Renal cortical epithelial cell (primary cell): ENCODE data around the gene CDC14A. TPM values are rescaled to one million over a fixed set of nuclear protein-coding genes. Genes with fewer than 3 reads are reported as not detected.
A peak's percentile ranks its signal among the peaks of the same experiment; 100 is the strongest.

ENCODE experiments used
- DNase-seq: peaks from one replicate; pipeline ENCODE4 v3.0.0-alpha.2; 2011; ENCODE audit warnings: low read depth
- total RNA-seq: library from RNA; depleted of rRNA; stranded (reverse); fragments of >200 nt; gene quantifications from 2 replicates; pipeline ENCODE4 v1.2.3, GENCODE V29; 2014

Gene CDC14A
- total RNA-seq, 1 donor from 2014 or later, result 6.5 TPM

DNA sequence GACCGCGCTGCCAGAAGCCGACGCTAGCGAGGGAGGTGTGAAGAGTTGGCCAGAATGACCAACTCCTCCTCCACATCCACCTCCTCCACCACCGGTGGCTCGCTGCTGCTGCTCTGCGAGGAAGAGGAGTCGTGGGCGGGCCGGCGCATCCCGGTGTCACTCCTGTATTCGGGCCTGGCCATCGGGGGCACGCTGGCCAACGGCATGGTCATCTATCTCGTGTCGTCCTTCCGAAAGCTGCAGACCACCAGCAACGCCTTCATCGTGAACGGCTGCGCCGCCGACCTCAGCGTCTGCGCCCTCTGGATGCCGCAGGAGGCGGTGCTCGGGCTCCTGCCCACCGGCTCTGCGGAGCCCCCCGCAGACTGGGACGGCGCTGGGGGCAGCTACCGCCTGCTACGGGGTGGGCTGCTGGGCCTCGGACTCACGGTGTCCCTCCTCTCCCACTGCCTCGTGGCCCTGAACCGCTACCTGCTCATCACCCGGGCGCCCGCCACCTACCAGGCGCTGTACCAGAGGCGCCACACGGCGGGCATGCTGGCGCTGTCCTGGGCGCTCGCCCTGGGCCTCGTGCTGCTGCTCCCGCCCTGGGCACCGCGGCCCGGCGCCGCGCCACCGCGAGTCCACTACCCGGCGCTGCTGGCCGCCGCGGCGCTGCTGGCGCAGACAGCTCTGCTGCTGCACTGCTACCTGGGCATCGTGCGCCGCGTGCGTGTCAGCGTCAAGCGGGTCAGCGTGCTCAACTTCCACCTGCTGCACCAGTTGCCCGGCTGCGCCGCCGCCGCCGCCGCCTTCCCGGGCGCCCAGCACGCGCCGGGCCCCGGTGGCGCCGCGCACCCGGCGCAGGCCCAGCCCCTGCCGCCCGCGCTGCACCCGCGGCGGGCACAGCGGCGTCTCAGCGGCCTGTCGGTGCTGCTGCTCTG is 186.9 kb downstream of the CDC14A start:
- DNase-seq, result no peak

GRCh38 chr1:100539836-100540536 is 187.7 kb downstream of the CDC14A start:
- DNase-seq, result no peak

- no peak for DNase-seq
Measured at GRCh38 chr1:100542285-100542684, 190.0 kb downstream of the CDC14A start.

GRCh38 chr1:100543640-100544039 is 191.3 kb downstream of the CDC14A start:
- peak; percentile 13 for DNase-seq

- no peak for DNase-seq
Measured at GRCh38 chr1:100544791-100545190, 192.5 kb downstream of the CDC14A start.

DNA sequence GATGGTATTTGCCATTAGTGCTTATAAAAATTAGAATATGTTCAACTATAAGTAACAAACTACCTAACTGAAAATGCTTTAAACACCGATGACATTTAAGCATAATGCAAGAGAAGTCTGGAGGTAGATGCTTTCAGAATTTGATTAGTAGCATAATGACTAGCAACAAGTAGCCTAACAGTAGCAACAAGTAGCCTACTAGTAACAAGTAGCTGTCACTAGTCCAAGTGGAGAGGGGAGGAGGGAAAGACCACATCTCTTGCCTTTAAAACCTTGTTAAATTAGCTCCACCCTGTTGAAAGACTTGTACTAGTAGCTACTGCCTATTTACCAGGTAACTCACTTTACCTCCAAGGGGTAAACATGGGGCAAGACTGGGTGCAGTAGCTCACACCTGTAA is 193.5 kb downstream of the CDC14A start:
- no peak for DNase-seq

- DNase-seq, result no peak
Measured at GRCh38 chr1:100552031-100552430, 199.7 kb downstream of the CDC14A start.

DNA sequence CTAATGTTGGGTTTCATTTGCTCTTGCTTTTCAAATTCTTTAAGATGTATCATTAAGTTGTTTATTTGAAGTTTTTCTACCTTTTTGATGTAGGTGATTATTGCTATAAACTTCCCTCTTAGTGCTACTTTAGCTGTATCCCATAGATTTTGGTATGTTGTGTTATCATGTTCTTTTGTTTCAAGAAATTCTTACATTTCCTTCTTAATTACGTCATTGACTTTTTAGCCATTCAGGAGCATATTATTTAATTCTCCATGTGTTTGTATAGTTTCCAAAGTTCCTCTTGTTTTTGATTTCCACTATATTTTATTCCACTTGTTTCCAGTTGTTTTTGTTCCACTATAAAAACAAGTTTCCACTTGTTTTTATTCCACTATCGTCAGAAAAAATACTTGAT is 200.6 kb downstream of the CDC14A start:
- DNase-seq, result no peak

- DNase-seq, result no peak
Measured at GRCh38 chr1:100556181-100556580, 203.9 kb downstream of the CDC14A start.

GRCh38 chr1:100556925-100557605 is 204.8 kb downstream of the CDC14A start:
- DNase-seq, result no peak

- no peak for DNase-seq
Measured at GRCh38 chr1:100557606-100557953, 205.3 kb downstream of the CDC14A start.

DNA sequence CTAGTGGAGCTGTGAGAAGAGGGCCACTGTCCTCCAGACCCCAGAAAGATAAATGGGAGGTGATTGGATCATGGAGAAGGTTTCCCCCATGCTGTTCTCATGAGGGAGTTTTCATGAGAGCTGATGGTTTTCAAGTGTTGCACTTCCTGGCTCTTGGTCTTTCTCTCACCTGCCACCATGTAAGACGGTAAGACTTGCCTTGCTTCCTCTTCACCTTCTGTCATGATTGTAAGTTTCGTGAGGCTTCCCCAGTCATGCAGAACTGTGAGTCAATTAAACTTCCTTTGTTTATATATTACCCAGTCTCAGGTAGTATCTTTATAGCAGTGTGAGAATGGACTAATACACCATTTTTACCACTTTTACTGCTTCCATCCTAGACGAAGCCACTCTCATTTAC is 213.2 kb downstream of the CDC14A start:
- peak; percentile 15 for DNase-seq

GRCh38 chr1:100565937-100566699 is 213.8 kb downstream of the CDC14A start:
- DNase-seq, result no peak

DNA sequence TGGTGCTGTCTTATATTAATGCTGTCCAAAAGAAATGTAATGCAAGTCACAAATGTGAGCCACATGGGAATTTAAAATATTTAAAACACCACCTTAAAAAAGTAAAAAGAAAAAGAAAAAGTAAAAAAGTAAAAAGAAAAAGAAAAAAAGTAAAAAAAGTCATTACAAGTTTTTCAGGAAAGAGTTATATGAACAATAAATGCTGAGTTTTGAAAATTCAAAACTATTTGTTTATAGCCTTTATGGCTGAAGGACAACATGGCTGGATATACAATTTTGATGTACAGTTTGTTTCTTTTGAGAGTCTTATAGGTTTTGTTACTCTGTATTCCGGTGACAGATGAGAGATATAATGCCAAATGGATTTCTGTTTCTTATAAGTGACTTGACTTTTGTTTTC is 214.8 kb downstream of the CDC14A start:
- no peak for DNase-seq

Other genes starting within 250 kb of the CDC14A start
- 4.5 TPM in 2 replicates for gene SASS6, start 219.6 kb upstream of the CDC14A start, total RNA-seq
- gene TRMT13, start 219.3 kb upstream of the CDC14A start, total RNA-seq, result 9.4 and 20.2 TPM in 2 replicates
- gene LRRC39, start 174.2 kb upstream of the CDC14A start, total RNA-seq, result 0.20 TPM in 1 of 2 replicates, not detected in the other
- 8.7 and 22.1 TPM in 2 replicates for gene DBT, start 102.7 kb upstream of the CDC14A start, total RNA-seq
- 44.2 and 60.1 TPM in 2 replicates for gene RTCA, start 86.3 kb upstream of the CDC14A start, total RNA-seq
- gene GPR88, start 185.6 kb downstream of the CDC14A start, total RNA-seq, result 0.05 TPM in 1 of 2 replicates, not detected in the other